GM12872 (cell line): ENCODE data around the gene AKT3.

Source experiments
- CTCF ChIP-seq: IDR thresholded peaks from 3 replicates; pipeline ENCODE4 v1.5.1; 2011; ENCODE audit warnings: low read depth, mild to moderate bottlenecking, low read length, moderate library complexity; ENCODE audit not compliant: insufficient read depth

The AKT3 gene

GRCh38 chr1:243680860-243681259 is 169.2 kb downstream of the AKT3 start:
- no peak for TF ChIP-seq CTCF

GRCh38 chr1:243672539-243673074 is 177.4 kb downstream of the AKT3 start:
- TF ChIP-seq CTCF: no peak

DNA sequence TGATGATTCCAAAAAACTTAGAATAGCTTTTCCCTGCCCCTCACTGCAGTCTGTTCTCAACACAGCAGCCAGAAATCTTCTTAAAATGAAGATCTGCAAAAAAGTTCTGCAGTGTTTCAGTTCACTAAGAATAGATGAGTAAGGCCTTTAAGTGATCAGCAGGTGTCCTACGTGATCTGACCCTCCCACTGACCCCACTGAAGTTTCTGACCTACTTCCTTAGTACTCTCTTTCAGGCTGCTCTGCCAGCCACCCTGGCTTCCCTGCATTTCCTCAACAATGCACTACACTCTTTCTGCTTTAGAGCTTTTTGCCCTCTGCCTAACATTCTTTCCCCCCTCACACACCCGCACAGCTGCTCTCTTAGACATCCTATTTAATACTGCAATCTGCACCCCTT is 182.5 kb downstream of the AKT3 start:
- TF ChIP-seq CTCF: no peak

- TF ChIP-seq CTCF: no peak
These were observed 182.9 kb downstream of the AKT3 start for GRCh38 chr1:243667133-243667532.

GRCh38 chr1:243663651-243664050 is 186.4 kb downstream of the AKT3 start:
- TF ChIP-seq CTCF: no peak

- no peak for TF ChIP-seq CTCF
These were observed 191.4 kb downstream of the AKT3 start for GRCh38 chr1:243658594-243659105.

DNA sequence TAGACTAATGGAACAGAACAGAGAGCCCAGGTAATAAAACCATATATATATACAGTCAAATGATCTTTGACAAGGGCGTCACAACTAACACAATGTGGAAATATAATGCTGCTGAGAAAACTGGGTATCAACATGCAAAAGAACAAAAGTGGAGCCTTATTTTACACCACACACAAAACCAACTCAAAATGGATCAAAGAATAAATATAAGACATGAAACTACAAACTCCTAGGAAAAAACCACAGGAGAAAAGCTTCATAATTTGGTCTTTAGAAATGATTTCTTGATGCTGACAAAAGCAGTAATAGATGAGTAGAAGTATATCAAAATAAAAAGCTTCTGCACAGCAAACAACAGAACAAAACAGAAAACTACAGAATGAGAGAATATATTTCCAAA is 192.2 kb downstream of the AKT3 start:
- TF ChIP-seq CTCF: no peak

GRCh38 chr1:243646841-243647240 is 203.2 kb downstream of the AKT3 start:
- TF ChIP-seq CTCF: no peak
